HG03565 (cell line): ENCODE data around the gene ADAMTS7.
"Not testable (repeated sequence)": the region's sequence is repeated elsewhere in the genome, so short reads cannot be mapped to it uniquely, and the experiment has no call there.

Experiments
- ATAC-seq: cut with Tn5 transposase; IDR thresholded peaks from one replicate; pipeline ENCODE4 v1.9.1; 2021; ENCODE audit warnings: mild to moderate bottlenecking, moderate library complexity; ENCODE audit not compliant: unreplicated experiment

The ADAMTS7 gene

DNA sequence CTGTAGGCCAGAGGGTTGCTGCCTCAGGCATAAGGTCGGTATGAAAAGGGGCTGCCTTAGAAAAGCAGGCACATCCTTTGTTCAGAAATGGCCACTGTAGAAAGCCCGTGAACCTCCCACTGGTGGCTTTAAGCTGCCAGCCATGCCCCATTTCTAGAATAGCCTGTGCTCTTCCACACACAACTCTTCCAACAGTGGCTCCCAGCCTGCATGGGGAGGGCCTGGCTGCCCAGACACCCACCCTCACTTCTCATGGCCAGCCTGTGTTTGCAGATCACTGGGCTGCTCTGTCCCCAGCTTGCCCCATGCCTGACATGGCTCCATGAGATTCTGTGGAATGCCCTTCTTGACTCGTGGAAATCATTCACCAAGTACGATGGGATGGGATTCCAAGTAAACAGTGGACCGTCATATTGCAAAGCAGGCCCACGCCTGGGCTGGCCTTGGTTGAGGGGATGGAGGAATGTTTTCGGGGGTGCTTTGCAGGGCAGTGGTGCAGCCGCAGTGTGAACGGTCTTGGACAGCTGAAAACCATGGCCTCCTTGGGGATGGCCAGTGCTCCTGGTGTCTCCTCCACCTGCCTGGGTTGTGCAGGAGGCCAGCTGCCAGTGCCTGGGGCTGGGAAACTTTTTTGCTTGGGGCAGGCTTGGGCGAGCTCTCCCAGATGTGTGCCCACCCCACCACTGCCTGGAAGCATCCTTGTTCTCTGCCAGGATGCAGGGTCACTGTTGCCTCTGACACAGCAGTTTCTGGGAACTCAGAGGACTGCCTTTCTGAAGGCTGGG lies 57.3 kb downstream of the ADAMTS7 start:
- not testable (repeated sequence) for ATAC-seq

- not testable (repeated sequence) for ATAC-seq
Observed at GRCh38 chr15:78753359-78753659, 58.0 kb downstream of the ADAMTS7 start.

DNA sequence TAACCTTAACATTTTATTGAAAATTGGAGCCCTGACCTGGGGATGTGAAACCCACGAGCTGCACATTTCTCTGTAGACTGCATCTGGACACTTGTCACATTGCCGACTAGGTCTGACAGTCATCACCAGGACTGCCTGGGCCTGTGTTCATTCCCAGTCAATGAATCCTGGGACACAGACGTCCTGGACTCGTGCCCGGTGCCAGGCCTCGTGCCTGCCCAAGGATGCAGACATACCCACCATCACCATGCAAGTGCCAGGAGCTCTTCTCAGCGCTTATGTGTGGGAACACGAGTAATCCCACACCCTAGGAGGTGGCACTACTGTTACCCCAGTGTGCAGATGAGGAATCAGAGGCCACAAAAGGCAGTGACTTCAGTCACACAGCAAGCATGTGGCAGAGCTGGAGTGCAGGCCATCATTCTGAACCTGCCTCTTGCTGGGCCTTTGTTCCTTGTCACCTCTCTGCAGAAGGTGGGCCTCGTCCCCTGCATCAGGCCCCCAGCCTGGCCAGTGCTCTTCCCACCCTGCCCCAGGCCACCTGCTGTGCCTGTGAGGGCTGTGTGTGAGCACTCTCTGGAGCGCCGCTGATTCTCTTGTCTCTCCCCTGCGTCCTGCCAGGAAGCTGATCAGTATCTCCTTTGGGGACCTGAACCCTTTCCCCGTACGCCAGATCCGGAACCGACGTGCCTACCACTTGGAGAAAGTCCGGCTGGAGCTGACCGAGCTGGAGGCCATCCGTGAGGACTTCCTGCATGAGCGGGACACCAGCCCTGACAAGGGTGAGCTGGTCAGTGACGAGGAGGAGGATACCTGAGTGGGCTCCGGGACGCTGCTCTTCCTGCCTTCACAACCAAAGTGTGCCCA lies 58.5 kb downstream of the ADAMTS7 start:
- ATAC-seq: no peak

- no peak for ATAC-seq
Observed at GRCh38 chr15:78751602-78751979, 59.7 kb downstream of the ADAMTS7 start.

GRCh38 chr15:78750974-78751601 lies 60.2 kb downstream of the ADAMTS7 start:
- peak; percentile 82 for ATAC-seq

GRCh38 chr15:78750566-78750965 lies 60.7 kb downstream of the ADAMTS7 start:
- ATAC-seq: no peak

- ATAC-seq: no peak
Observed at GRCh38 chr15:78749831-78750230, 61.4 kb downstream of the ADAMTS7 start.

DNA sequence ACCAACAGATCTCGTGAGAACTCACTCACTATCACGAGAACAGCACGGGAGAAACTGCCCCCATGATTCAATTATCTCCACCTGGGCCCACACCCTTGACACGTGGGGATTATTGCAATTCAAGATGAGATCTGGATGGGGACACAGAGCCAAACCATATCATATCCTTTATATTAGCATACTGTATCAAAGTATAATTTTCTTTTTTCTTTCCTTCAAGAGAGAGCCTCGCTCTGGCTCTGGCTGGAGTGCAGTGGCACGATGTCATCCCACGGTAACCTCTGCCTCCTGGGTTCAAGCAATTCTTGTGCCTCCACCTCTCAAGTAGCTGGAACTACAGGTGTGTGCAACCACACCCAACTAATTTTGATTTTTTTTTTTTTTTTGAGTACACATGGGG lies 63.4 kb downstream of the ADAMTS7 start:
- ATAC-seq: not testable (repeated sequence)

DNA sequence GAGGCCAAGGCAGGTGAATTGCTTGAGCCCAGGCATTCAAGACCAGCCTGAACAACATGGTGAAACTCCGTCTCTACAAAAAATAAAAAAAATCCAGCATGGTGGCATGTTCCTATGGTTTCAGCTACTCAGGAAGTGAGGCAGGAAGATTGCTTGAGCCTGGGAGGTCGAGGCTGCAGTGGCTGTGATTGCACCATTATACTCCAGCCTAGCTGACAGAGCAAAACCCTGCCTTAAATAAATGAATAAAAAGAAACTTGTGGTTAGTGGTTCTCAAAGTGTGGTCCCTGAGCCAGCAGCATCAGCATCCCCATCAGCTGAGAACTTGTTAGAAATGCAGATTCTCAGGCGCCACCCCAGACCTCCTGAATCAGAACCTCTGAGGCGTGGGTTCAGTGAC lies 69.6 kb downstream of the ADAMTS7 start:
- ATAC-seq: not testable (repeated sequence)

DNA sequence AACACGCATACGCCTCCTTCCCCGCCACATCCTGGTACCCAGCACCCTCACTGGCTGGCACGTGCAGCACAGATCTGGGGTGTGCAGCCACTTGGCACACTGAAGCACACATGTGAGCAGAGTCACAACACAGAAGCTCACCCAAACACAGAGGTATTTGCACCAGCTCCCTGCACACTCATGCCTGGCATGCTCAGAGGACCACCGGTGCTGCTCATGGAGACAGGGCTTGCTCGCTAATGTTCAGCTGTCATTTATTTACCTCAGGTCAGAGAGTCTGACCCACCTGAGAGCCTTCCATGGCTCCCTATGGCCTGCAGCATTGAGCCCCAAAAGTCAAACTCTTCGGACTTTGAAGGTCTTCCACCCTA lies 70.4 kb downstream of the ADAMTS7 start:
- ATAC-seq: no peak

- no peak for ATAC-seq
Observed at GRCh38 chr15:78739996-78740903, 71.0 kb downstream of the ADAMTS7 start.

GRCh38 chr15:78739206-78739605 lies 72.1 kb downstream of the ADAMTS7 start:
- no peak for ATAC-seq

- not testable (repeated sequence) for ATAC-seq
Observed at GRCh38 chr15:78737931-78738558, 73.2 kb downstream of the ADAMTS7 start.

GRCh38 chr15:78737187-78737820 lies 74.0 kb downstream of the ADAMTS7 start:
- ATAC-seq: no peak

DNA sequence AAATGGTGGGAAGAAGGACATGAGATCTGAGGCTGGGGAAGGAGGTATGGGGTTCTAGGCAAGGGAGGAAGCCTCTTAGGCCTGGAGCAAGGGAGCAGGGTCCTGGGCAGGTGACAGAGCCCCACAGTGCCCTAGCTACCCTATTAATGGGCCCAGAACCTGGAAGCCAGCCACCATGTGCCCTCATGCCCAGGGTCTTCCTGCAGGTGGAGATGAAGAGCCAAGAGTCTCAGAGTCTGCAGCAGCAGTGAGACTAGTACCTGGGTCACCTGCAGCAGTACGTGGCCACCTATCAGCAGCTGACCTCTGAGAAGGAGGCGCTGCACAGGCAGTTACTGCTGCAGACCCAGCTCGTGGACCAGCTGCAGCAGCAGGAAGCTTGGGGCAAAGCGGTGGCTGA lies 75.0 kb downstream of the ADAMTS7 start:
- not testable (repeated sequence) for ATAC-seq

DNA sequence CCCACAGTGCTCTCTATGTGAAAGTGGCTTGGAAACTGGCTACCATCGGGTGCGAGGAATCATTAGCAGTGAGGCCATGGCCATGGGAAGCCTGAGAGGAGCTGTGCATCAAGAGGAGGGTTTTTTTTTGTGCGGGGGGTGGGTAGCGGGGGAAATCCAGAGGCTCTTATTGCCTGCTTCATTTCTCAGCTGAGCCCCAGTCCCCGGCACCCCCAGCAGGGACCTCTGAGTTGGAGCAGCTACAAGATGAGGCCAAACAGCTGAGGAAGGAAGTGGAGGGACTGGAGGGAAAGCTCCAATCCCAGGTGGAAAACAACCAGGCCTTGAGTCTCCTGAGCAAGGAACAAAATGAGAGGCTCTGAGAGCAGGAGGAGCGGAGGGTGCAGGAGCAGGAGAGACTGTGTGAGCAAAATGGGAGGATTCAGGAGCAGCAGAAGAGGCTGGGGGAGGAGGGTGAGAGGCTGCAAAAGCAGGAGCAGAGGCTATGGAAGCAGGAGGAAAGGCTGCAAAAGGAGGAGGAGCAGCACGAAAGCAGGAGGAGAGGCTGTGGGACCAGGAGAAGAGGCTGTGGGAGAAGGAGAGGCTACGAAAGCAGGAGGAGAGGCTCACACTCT lies 76.7 kb downstream of the ADAMTS7 start:
- no peak for ATAC-seq

DNA sequence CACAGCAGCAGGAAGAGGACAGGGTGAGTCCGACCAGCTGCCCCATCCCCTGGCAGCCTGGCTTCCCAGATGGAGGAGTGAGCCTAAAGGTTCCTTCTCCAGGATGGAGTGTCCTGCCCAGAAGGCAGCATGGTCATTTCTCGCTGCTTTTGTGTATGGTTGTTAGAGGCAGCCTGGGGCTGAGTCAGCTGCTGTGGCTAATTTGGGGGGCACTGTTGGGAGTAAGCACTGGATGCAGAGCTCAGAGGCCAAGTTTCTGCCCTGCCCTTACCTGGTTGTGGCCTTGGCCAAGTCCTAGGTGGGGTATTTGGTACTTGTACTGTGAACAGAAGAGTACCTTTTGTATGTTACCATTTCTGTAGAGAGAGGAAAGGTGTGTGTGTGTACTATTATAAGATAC lies 78.6 kb downstream of the ADAMTS7 start:
- no peak for ATAC-seq

DNA sequence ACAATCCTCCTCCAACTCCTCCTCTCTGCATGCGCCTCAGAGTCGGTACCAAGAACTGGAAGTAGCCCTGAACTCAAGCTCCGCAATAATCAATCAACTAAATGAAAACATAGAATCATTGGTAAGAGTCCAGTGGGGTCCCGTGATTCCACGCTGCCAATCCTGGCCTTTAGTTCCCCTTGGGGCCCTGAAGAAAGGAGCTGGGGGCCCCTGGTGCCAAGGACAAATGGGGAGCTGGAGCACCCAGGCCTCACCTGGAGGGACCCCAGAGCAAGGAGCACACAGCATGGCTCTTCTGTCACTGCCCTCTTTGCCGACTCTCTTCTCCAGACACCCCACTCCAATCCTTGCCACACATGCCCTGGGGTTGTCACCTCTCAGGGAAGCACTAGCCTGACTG lies 80.3 kb downstream of the ADAMTS7 start:
- ATAC-seq: no peak

DNA sequence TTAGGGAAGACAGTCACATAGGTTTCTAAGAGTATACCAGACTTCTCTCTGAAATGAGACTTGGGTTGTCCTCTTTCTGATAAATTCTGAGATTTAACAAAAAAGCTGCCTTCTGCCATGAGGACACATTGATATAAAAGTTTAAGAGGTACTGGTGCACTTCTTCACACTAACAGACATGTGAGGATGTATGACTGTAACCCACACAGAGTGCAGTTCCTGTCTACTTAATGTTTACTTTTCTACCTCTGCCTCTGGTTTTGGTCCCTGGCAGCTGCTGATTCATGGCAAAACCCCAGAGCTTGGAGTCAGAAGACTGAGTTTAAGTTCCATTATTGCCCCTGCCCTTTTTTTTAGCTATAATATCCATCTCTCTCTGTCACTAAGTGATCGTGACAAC lies 82.8 kb downstream of the ADAMTS7 start:
- ATAC-seq: not testable (repeated sequence)
